Liver (tissue), 9 donors: Measurements from ENCODE around the gene LDB2. TPM values are rescaled to one million over a fixed set of nuclear protein-coding genes. Genes with fewer than 3 reads are reported as not detected.

Experiments
- DNase-seq: peaks from one replicate; pipeline ENCODE4 v3.0.0-alpha.2; 2017; ENCODE audit warnings: low spot score
- H3K27ac ChIP-seq, 2 donors: one replicate each; pipeline ENCODE4 v1.7.0; 2013; ENCODE audit warnings: inconsistent platforms in 2 of 2, low read length in 2 of 2, control low read depth in 1 of 2, low read depth in 1 of 2, mild to moderate bottlenecking in 1 of 2
- H3K27me3 ChIP-seq, 4 donors: one replicate each; pipeline versions ENCODE4 v1.6.1 to v1.7.0; 2013; ENCODE audit warnings: low read length in 3 of 4, inconsistent platforms in 1 of 4, mild to moderate bottlenecking in 1 of 4, moderate library complexity in 1 of 4; ENCODE audit not compliant: control insufficient read depth in 4 of 4, insufficient read depth in 4 of 4
- H3K36me3 ChIP-seq, 4 donors: one replicate each; pipeline versions ENCODE4 v1.6.1 to v1.7.0; 2013; ENCODE audit warnings: low read length in 3 of 4, mild to moderate bottlenecking in 3 of 4, low read depth in 1 of 4, moderate library complexity in 1 of 4; ENCODE audit not compliant: control insufficient read depth in 4 of 4, insufficient read depth in 3 of 4
- H3K4me1 ChIP-seq, 4 donors: one replicate each; pipeline versions ENCODE4 v1.6.1 to v1.7.0; 2013; ENCODE audit warnings: low read length in 3 of 4, mild to moderate bottlenecking in 3 of 4, moderate library complexity in 1 of 4; ENCODE audit not compliant: control insufficient read depth in 4 of 4, insufficient read depth in 4 of 4
- H3K4me3 ChIP-seq, 3 donors: one replicate each; pipeline versions ENCODE4 v1.6.1 to v1.7.0; 2013; ENCODE audit warnings: low read length in 3 of 3, control low read depth in 1 of 3, low read depth in 1 of 3, mild to moderate bottlenecking in 1 of 3
- H3K9ac ChIP-seq, 2 donors: one replicate each; pipeline ENCODE4 v1.7.0; 2013; ENCODE audit warnings: low read length in 2 of 2, mild to moderate bottlenecking in 2 of 2, moderate library complexity in 2 of 2, control low read depth in 1 of 2, low read depth in 1 of 2
- H3K9me3 ChIP-seq, 4 donors: one replicate each; pipeline versions ENCODE4 v1.6.1 to v1.7.0; 2013; ENCODE audit warnings: low read length in 3 of 4; ENCODE audit not compliant: control insufficient read depth in 4 of 4
- ATF3 ChIP-seq: IDR thresholded peaks from 2 replicates; pipeline ENCODE4 v1.6.1; 2016; ENCODE audit warnings: antibody characterized with exemption
- CTCF ChIP-seq: fragments of 150-350 bp; IDR thresholded peaks from 2 replicates; pipeline ENCODE4 v1.5.1; 2017; ENCODE audit warnings: improper control_type of control experiment, low read depth, low read length; ENCODE audit not compliant: missing input control
- EGR1 ChIP-seq, 2 donors: IDR thresholded peaks; 2 replicates each; pipeline ENCODE4 v1.6.1; 2016 to 2018; ENCODE audit warnings: antibody characterized with exemption in 2 of 2, low read depth in 2 of 2
- FOXA1 ChIP-seq: IDR thresholded peaks from 2 replicates; pipeline ENCODE4 v1.6.1; 2016; ENCODE audit warnings: antibody characterized with exemption
- FOXA2 ChIP-seq: IDR thresholded peaks from 2 replicates; pipeline ENCODE4 v1.6.1; 2016; ENCODE audit warnings: antibody characterized with exemption
- GABPA ChIP-seq, 2 donors: IDR thresholded peaks in 1 of 2; conservative IDR thresholded peaks in 1 of 2; 2 replicates each; pipeline ENCODE4 v1.6.1; 2016; ENCODE audit warnings: antibody characterized with exemption in 2 of 2, mild to moderate bottlenecking in 1 of 2, moderate library complexity in 1 of 2
- HNF4A ChIP-seq, 2 donors: conservative IDR thresholded peaks; 2 replicates each; pipeline ENCODE4 v1.6.1; 2016; ENCODE audit warnings: antibody characterized with exemption in 2 of 2, mild to moderate bottlenecking in 2 of 2
- HNF4G ChIP-seq: IDR thresholded peaks from 2 replicates; pipeline ENCODE4 v1.6.1; 2016; ENCODE audit warnings: antibody characterized with exemption
- JUND ChIP-seq, 2 donors: IDR thresholded peaks; 2 replicates each; pipeline ENCODE4 v1.6.1; 2016; ENCODE audit warnings: antibody characterized with exemption in 2 of 2
- MAX ChIP-seq: IDR thresholded peaks from 2 replicates; pipeline ENCODE4 v1.6.1; 2016; ENCODE audit warnings: antibody characterized with exemption
- NR2F2 ChIP-seq: IDR thresholded peaks from 2 replicates; pipeline ENCODE4 v1.6.1; 2016; ENCODE audit warnings: antibody characterized with exemption
- RAD21 ChIP-seq, 2 donors: IDR thresholded peaks; 2 replicates each; pipeline ENCODE4 v1.6.1; 2016; ENCODE audit warnings: antibody characterized with exemption in 2 of 2, mild to moderate bottlenecking in 2 of 2
- REST ChIP-seq: IDR thresholded peaks from 2 replicates; pipeline ENCODE4 v1.6.1; 2016; ENCODE audit warnings: antibody characterized with exemption, mild to moderate bottlenecking
- RXRA ChIP-seq, 2 donors: IDR thresholded peaks; 2 replicates each; pipeline ENCODE4 v1.6.1; 2017 to 2018; ENCODE audit warnings: antibody characterized with exemption in 2 of 2, mild to moderate bottlenecking in 1 of 2
- SP1 ChIP-seq: IDR thresholded peaks from 2 replicates; pipeline ENCODE4 v1.6.1; 2018; ENCODE audit warnings: antibody characterized with exemption, mild to moderate bottlenecking
- TAF1 ChIP-seq: conservative IDR thresholded peaks from 2 replicates; pipeline ENCODE4 v1.6.1; 2016; ENCODE audit warnings: antibody characterized with exemption, mild to moderate bottlenecking
- YY1 ChIP-seq: IDR thresholded peaks from 2 replicates; pipeline ENCODE4 v1.6.1; 2016; ENCODE audit warnings: antibody characterized with exemption, mild to moderate bottlenecking
- ZBTB33 ChIP-seq: IDR thresholded peaks from 2 replicates; pipeline ENCODE4 v1.6.1; 2016; ENCODE audit warnings: antibody characterized with exemption
- WGBS: extraction: QIAGEN DNeasy Blood & Tissue Kit; methylation state at CpG from one replicate; pipeline ENCODE4 v1.1.7; 2013; 5-methylcytosine and 5-hydroxymethylcytosine counted together
- polyA plus RNA-seq, 2 donors: library from polyadenylated mRNA; stranded (reverse) in 1 of 2; unstranded in 1 of 2; fragments of 200-250 nt in 1 of 2; fragments of >200 nt in 1 of 2; fragmentation: Nextera tagmentation in 1 of 2; extraction: Ambion mirVana in 1 of 2; gene quantifications; one replicate each; pipeline versions ENCODE4 v1.2.1 to v1.2.3, GENCODE V29; 2013 to 2015
- total RNA-seq, 2 donors: library from RNA; depleted of rRNA; stranded (reverse); fragments of >200 nt; gene quantifications; one replicate each; pipeline ENCODE4 v1.2.3, GENCODE V29; 2014
- donor health status: healthy.
- donor health status: healthy.
- donor health status: healthy.
- donor health status: healthy.
- donor health status: healthy.

LDB2 gene
- total and polyA plus RNA-seq, 4 donors = 7.4 to 31.9 (median 16.8) TPM

GRCh38 chr4:16801356-16801755 lies 97.1 kb downstream of the LDB2 start:
- no peaks in the 10 kb centered on the region for H3K36me3 ChIP-seq
- H3K27ac ChIP-seq = no peak overlapping the region
- no peak for DNase-seq
- H3K27me3 ChIP-seq = no peaks in the 10 kb centered on the region
- no peak overlapping the region for H3K4me3 ChIP-seq
- no peaks in the 10 kb centered on the region for H3K4me1 ChIP-seq
- WGBS = 83% methylated on average over 3 of the region's 3 CpGs
- no peak overlapping the region for H3K9ac ChIP-seq
- no peaks in the 10 kb centered on the region for H3K9me3 ChIP-seq
- TF ChIP-seq EGR1 (IDR thresholded peaks at IDR 0.05; ENCODE audit: low read depth in 2 of 2) (no peak), FOXA2 (no peak)

- Histone ChIP-seq H3K27me3 (no peaks in the 10 kb centered on the region), H3K4me1 (peaks cover 0 to 6% (median 1%) of the 10 kb centered on the region in 4 donors), H3K9me3 (no peaks in the 10 kb centered on the region), H3K9ac (no peak overlapping the region), H3K36me3 (no peaks in the 10 kb centered on the region), H3K4me3 (no peak overlapping the region), H3K27ac (no peak overlapping the region)
- no peak for TF ChIP-seq ATF3
- no peak for TF ChIP-seq GABPA (IDR thresholded peaks at IDR 0.05 in 1 of 2, conservative IDR thresholded peaks at IDR 0.05 in 1 of 2)
- peak; percentile 42 for TF ChIP-seq YY1
- peak; percentile 55 to 60 for TF ChIP-seq HNF4A (conservative IDR thresholded peaks at IDR 0.05)
- peak; percentile 96 for TF ChIP-seq CTCF
- TF ChIP-seq FOXA1 = peak; percentile 41
- TF ChIP-seq JUND (IDR thresholded peaks at IDR 0.05) = peak in 1 of 2 donors; percentile 38
- peak; percentile 33 for TF ChIP-seq MAX
- peak; percentile 60 to 65 for TF ChIP-seq RXRA (IDR thresholded peaks at IDR 0.05)
- TF ChIP-seq EGR1 (IDR thresholded peaks at IDR 0.05; ENCODE audit: low read depth in 2 of 2) = peak in 1 of 2 donors; percentile 28
- TF ChIP-seq ZBTB33 = no peak
- TF ChIP-seq NR2F2 = no peak
- no peak for TF ChIP-seq TAF1
- peak; percentile 76 for TF ChIP-seq FOXA2
- TF ChIP-seq SP1 = no peak
- TF ChIP-seq HNF4G = no peak
- TF ChIP-seq RAD21 (IDR thresholded peaks at IDR 0.05) = peak; percentile 100
- TF ChIP-seq REST = peak; percentile 23
- peak; percentile 73 for DNase-seq
- WGBS = 35% methylated on average over 9 of the region's 9 CpGs
These were observed 103.5 kb downstream of the LDB2 start for GRCh38 chr4:16794816-16795445.
